Measurements from ENCODE around the gene TRIM56.
"Not testable (repeated sequence)": the region's sequence is repeated elsewhere in the genome, so short reads cannot be mapped to it uniquely, and the experiment has no call there.

TRIM56 gene

GRCh38 chr7:101114492-101114891, 29.2 kb downstream of the TRIM56 start:
- DNase-seq = no peak

- no peak for DNase-seq
Observed at GRCh38 chr7:101115215-101115614, 29.9 kb downstream of the TRIM56 start.

- DNase-seq = no peak
Observed at GRCh38 chr7:101116898-101117297, 31.6 kb downstream of the TRIM56 start.

- DNase-seq = no peak
Observed at GRCh38 chr7:101118856-101119255, 33.6 kb downstream of the TRIM56 start.

- DNase-seq = no peak
Observed at GRCh38 chr7:101119876-101120275, 34.6 kb downstream of the TRIM56 start.

GRCh38 chr7:101120315-101120714, 35.0 kb downstream of the TRIM56 start:
- DNase-seq = no peak

GRCh38 chr7:101121631-101121990, 36.3 kb downstream of the TRIM56 start:
- DNase-seq = not testable (repeated sequence)

GRCh38 chr7:101121991-101122932, 37.0 kb downstream of the TRIM56 start:
- no peak for DNase-seq

- no peak for DNase-seq
Observed at GRCh38 chr7:101122933-101123702, 37.8 kb downstream of the TRIM56 start.

- DNase-seq = no peak
Observed at GRCh38 chr7:101123703-101124068, 38.4 kb downstream of the TRIM56 start.

GRCh38 chr7:101124376-101125056, 39.2 kb downstream of the TRIM56 start:
- DNase-seq = no peak

GRCh38 chr7:101125989-101126650, 40.8 kb downstream of the TRIM56 start:
- DNase-seq = peak in 1 of 2 donors; percentile 22

GRCh38 chr7:101126651-101127459, 41.6 kb downstream of the TRIM56 start, which contains the start of gene SERPINE1:
Gene SERPINE1 (plus strand): TSS chr7:101127104. CDS start chr7:101128394, 1,290 bp downstream.
- peak; percentile 58 to 62 for DNase-seq

- DNase-seq = no peak
Observed at GRCh38 chr7:101127460-101128039, 42.3 kb downstream of the TRIM56 start.

GRCh38 chr7:101128040-101128834, 43.0 kb downstream of the TRIM56 start:
- DNase-seq = no peak

- DNase-seq = no peak
Observed at GRCh38 chr7:101129603-101130117, 44.4 kb downstream of the TRIM56 start.

- DNase-seq = not testable (repeated sequence)
Observed at GRCh38 chr7:101132626-101133600, 47.6 kb downstream of the TRIM56 start.

- DNase-seq = no peak
Observed at GRCh38 chr7:101133621-101134398, 48.5 kb downstream of the TRIM56 start.
